D721Med (cell line): ENCODE results near the gene COPA.

ENCODE experiments used
- DNase-seq: peaks from one replicate; pipeline ENCODE4 v3.0.0; 2011; ENCODE audit warnings: low spot score; ENCODE audit not compliant: insufficient read length
- FAIRE-seq: peaks from 2 replicates; lab custom pipeline; 2011; peaks lifted over from hg19 to GRCh38; lab: Jason Lieb, UNC
- CTCF ChIP-seq: IDR thresholded peaks from 2 replicates; pipeline ENCODE4 v1.5.1; 2012; ENCODE audit warnings: mild to moderate bottlenecking, control low read depth; ENCODE audit not compliant: insufficient read depth; ENCODE audit errors: missing control alignments

The COPA gene

GRCh38 chr1:160257411-160258015, 85.5 kb downstream of the COPA start:
- FAIRE-seq (no peak), DNase-seq (no peak)
- TF ChIP-seq CTCF, result no peak

- DNase-seq (no peak), FAIRE-seq (peak; percentile 41)
- TF ChIP-seq CTCF, result no peak
Observed at GRCh38 chr1:160256396-160257046, 86.5 kb downstream of the COPA start.

- no peak for TF ChIP-seq CTCF
- FAIRE-seq, result no peak
- no peak for DNase-seq
Observed at GRCh38 chr1:160255781-160256300, 87.2 kb downstream of the COPA start.

GRCh38 chr1:160251687-160252526, 91.1 kb downstream of the COPA start:
- DNase-seq (peak; percentile 59), FAIRE-seq (peak; percentile 94)
- TF ChIP-seq CTCF, result peak; percentile 99

- DNase-seq, result no peak
- TF ChIP-seq CTCF, result no peak
- no peak for FAIRE-seq
Observed at GRCh38 chr1:160251011-160251410, 92.0 kb downstream of the COPA start.

GRCh38 chr1:160247053-160247452, 96.0 kb downstream of the COPA start:
- no peak for TF ChIP-seq CTCF
- no peak for FAIRE-seq

More at GRCh38 chr1:160247053-160247452, 96.0 kb downstream of the COPA start:
- DNase-seq, result no peak
